ENCODE data around the gene TIMD4. TPM values are rescaled to one million over a fixed set of nuclear protein-coding genes. Genes with fewer than 3 reads are reported as not detected.
"Not testable (repeated sequence)": the region's sequence is repeated elsewhere in the genome, so short reads cannot be mapped to it uniquely, and the experiment has no call there.

The TIMD4 gene
- total and polyA plus RNA-seq, 2 donors (not counting 1 experiment from before 2014, with no cell fraction given) = 0.07 TPM; not detected in 1

DNA sequence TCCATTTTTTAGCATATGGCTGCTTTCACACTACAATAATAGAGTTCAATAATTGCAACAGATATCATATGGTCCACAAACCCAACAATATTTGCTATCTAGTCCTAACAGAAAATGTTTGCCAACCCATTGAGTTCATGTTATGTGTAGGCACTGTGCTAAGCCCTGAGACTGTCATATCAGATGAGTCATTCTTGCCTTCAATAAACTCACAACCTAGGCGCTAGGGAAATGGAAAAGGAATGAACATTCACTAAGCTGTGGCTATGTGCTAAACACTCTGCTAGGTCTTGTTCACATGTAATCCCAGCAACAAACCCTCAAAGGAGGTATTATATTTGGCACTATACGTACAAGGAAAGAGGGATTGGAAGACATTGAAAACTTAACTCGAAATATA is 8.4 kb upstream of the TIMD4 start:
- Histone ChIP-seq H3K27ac (ENCODE audit: low read length in 2 of 2) (no peak overlapping the region), H3K36me3 (replicated peaks in 1 of 2; ENCODE audit: control extremely low read depth in 1 of 2, control insufficient read depth in 1 of 2, extremely low read depth in 1 of 2, insufficient read depth in 2 of 2, low read length in 1 of 2) (no peaks in the 10 kb centered on the region), H2AFZ (ENCODE audit: insufficient read depth, low read depth, low read length, poor library complexity, severe bottlenecking) (no peak overlapping the region), H3K9me3 (ENCODE audit: control extremely low read depth in 1 of 3, control insufficient read depth in 2 of 3, insufficient read depth in 1 of 3, low read length in 2 of 3) (no peaks in the 10 kb centered on the region), H3K4me3 (ENCODE audit: control extremely low read depth in 1 of 5, extremely low read depth in 1 of 5, insufficient read depth in 1 of 5, low read depth in 2 of 5, low read length in 4 of 5) (no peak overlapping the region), H3K4me2 (replicated peaks; ENCODE audit: low read depth, low read length, poor library complexity, severe bottlenecking) (no peak overlapping the region), H3K9ac (ENCODE audit: low read length) (no peak overlapping the region), H3K27me3 (replicated peaks in 1 of 4; ENCODE audit: control extremely low read depth in 1 of 4, control insufficient read depth in 3 of 4, insufficient read depth in 4 of 4, low read length in 3 of 4) (peaks cover 0 to 3% (median 0%) of the 10 kb centered on the region in 4 experiments), H4K20me1 (ENCODE audit: control insufficient read depth, insufficient read depth, low read length, poor library complexity, severe bottlenecking) (no peaks in the 10 kb centered on the region), H3K79me2 (ENCODE audit: control insufficient read depth, insufficient read depth, low read length) (no peaks in the 10 kb centered on the region), H3K4me1 (ENCODE audit: control insufficient read depth in 2 of 2, insufficient read depth in 2 of 2, low read length in 2 of 2) (no peaks in the 10 kb centered on the region)
- TF ChIP-seq CTCF (IDR thresholded peaks at IDR 0.05) = no peak
- TF ChIP-seq EZH2 (IDR thresholded peaks at IDR 0.05; ENCODE audit: borderline replicate concordance, insufficient read depth, low read depth, low read length, poor library complexity, severe bottlenecking) = no peak
- DNase-seq = no peak
- intact Hi-C loops (cut with micrococcal nuclease) = no loop called here
- Mint-ChIP-seq H3K27ac (no peak overlapping the region), H3K27me3 (peaks cover 17% of the 10 kb centered on the region), H3K9me3 (ENCODE audit: insufficient read depth) (peaks cover 5% of the 10 kb centered on the region), H3K4me1 (peaks cover 2% of the 10 kb centered on the region), H3K4me3 (no peak overlapping the region)
- ChIA-PET POLR2A (no interaction called here), CTCF (no interaction called here)
- ATAC-seq (ENCODE audit: low read depth) = no peak
- WGBS (ENCODE audit: insufficient coverage) = no CpG with 5 or more reads among the region's 3 CpGs

DNA sequence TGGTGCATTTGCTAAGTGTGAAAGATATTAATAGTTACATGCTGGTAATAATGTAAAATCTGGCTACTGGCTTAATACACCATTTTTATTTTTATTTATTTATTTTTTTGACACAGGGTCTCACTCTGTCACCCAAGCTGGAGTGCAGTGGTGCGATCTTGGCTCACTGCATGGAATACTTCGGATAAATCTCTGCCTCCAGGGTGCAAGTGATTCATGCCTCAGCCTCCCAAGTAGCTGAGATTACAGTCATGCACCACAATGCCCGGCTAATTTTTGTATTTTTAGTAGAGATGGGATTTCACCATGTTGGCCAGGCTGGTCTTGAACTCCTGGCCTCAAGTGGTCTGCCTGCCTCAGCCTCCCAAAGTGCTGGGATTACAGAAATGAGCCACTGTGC is 4.4 kb upstream of the TIMD4 start:
- ATAC-seq (ENCODE audit: low read depth); CTCF ChIA-PET; H3K9me3 Mint-ChIP-seq (ENCODE audit: insufficient read depth); H4K20me1 ChIP-seq (ENCODE audit: control insufficient read depth, insufficient read depth, low read length, poor library complexity, severe bottlenecking); H3K4me3 ChIP-seq (ENCODE audit: control extremely low read depth in 1 of 5, extremely low read depth in 1 of 5, insufficient read depth in 1 of 5, low read depth in 2 of 5, low read length in 4 of 5); intact Hi-C loops (cut with micrococcal nuclease); H3K27me3 Mint-ChIP-seq; H3K4me1 Mint-ChIP-seq; H3K27ac ChIP-seq (ENCODE audit: low read length in 2 of 2); H3K4me1 ChIP-seq (ENCODE audit: control insufficient read depth in 2 of 2, insufficient read depth in 2 of 2, low read length in 2 of 2); H3K36me3 ChIP-seq (replicated peaks in 1 of 2; ENCODE audit: control extremely low read depth in 1 of 2, control insufficient read depth in 1 of 2, extremely low read depth in 1 of 2, insufficient read depth in 2 of 2, low read length in 1 of 2); H3K4me3 Mint-ChIP-seq; POLR2A ChIA-PET; H3K27me3 ChIP-seq (replicated peaks in 1 of 4; ENCODE audit: control extremely low read depth in 1 of 4, control insufficient read depth in 3 of 4, insufficient read depth in 4 of 4, low read length in 3 of 4); H3K4me2 ChIP-seq (replicated peaks; ENCODE audit: low read depth, low read length, poor library complexity, severe bottlenecking); H3K79me2 ChIP-seq (ENCODE audit: control insufficient read depth, insufficient read depth, low read length); H3K9ac ChIP-seq (ENCODE audit: low read length); H3K27ac Mint-ChIP-seq; H2AFZ ChIP-seq (ENCODE audit: insufficient read depth, low read depth, low read length, poor library complexity, severe bottlenecking); DNase-seq; H3K9me3 ChIP-seq (ENCODE audit: control extremely low read depth in 1 of 3, control insufficient read depth in 2 of 3, insufficient read depth in 1 of 3, low read length in 2 of 3): not testable (repeated sequence)
- 92% methylated on average over 2 of the region's 3 CpGs for WGBS (ENCODE audit: insufficient coverage)
